ENCODE measurements around the gene NEDD1.

Gene NEDD1

GRCh38 chr12:96892104-96892503 lies 15.0 kb upstream of the NEDD1 start:
- POLR2A ChIA-PET, result no interaction called here
- CTCF ChIA-PET, result no interaction called here
- no peak for TF ChIP-seq CTCF (IDR thresholded peaks at IDR 0.05; ENCODE audit: control extremely low read depth, extremely low read depth, low read depth, missing control alignments)
- no peak for DNase-seq (ENCODE audit: extremely low spot score)

- ChIA-PET POLR2A (no interaction called here), CTCF (no interaction called here)
- no peak for DNase-seq (ENCODE audit: extremely low spot score)
- no peak for TF ChIP-seq CTCF (IDR thresholded peaks at IDR 0.05; ENCODE audit: control extremely low read depth, extremely low read depth, low read depth, missing control alignments)
These were observed 9.6 kb upstream of the NEDD1 start for GRCh38 chr12:96897421-96897820.

- ChIA-PET CTCF (interaction anchor here (1.0 to 1.1 kb wide), 2 partner anchors 16 to 83 kb away, joined by 3 to 4 read pairs; no protein-coding TSS in a partner anchor), POLR2A (no interaction called here)
- no peak for DNase-seq (ENCODE audit: extremely low spot score)
- no peak for TF ChIP-seq CTCF (IDR thresholded peaks at IDR 0.05; ENCODE audit: control extremely low read depth, extremely low read depth, low read depth, missing control alignments)
These were observed 5.9 kb upstream of the NEDD1 start for GRCh38 chr12:96901175-96901574.

GRCh38 chr12:96902076-96902475 lies 5.0 kb upstream of the NEDD1 start:
- ChIA-PET CTCF (no interaction called here), POLR2A (no interaction called here)
- peak; percentile 22 for TF ChIP-seq CTCF (IDR thresholded peaks at IDR 0.05; ENCODE audit: control extremely low read depth, extremely low read depth, low read depth, missing control alignments)
- no peak for DNase-seq (ENCODE audit: extremely low spot score)

GRCh38 chr12:96906498-96906848 lies 584 bp upstream of the NEDD1 start:
- ChIA-PET POLR2A (no interaction called here), CTCF (no interaction called here)
- TF ChIP-seq CTCF (IDR thresholded peaks at IDR 0.05; ENCODE audit: control extremely low read depth, extremely low read depth, low read depth, missing control alignments), result no peak
- no peak for DNase-seq (ENCODE audit: extremely low spot score)

- ChIA-PET CTCF (interaction anchor here (1.4 kb wide), 1 partner anchor 10 kb away, joined by 3 read pairs; no protein-coding TSS in a partner anchor), POLR2A (no interaction called here)
- peak; percentile 48 for DNase-seq (ENCODE audit: extremely low spot score)
- TF ChIP-seq CTCF (IDR thresholded peaks at IDR 0.05; ENCODE audit: control extremely low read depth, extremely low read depth, low read depth, missing control alignments), result no peak
These were observed 790 bp downstream of the NEDD1 start for GRCh38 chr12:96907671-96908422.
